CD14-positive monocyte (primary cell): ENCODE data around the gene NUBPL. TPM values are rescaled to one million over a fixed set of nuclear protein-coding genes. Genes with fewer than 3 reads are reported as not detected.

Experiments
- DNase-seq, 3 donors: peaks; one replicate each; pipeline ENCODE4 v3.0.0-alpha.2; 2011 to 2022
- H2AFZ ChIP-seq: 2 replicates; pipeline ENCODE4 v1.6.0; 2012; ENCODE audit warnings: mild to moderate bottlenecking, low read depth, low read length, inconsistent platforms; ENCODE audit not compliant: insufficient read depth, poor library complexity, severe bottlenecking
- H3K27ac ChIP-seq, 2 donors: 1 replicate in 1 of 2; 2 replicates in 1 of 2; pipeline ENCODE4 v1.5.1; 2012 to 2013; ENCODE audit warnings: low read length in 2 of 2, control low read depth in 1 of 2, inconsistent platforms in 1 of 2, low read depth in 1 of 2, mild to moderate bottlenecking in 1 of 2
- H3K27me3 ChIP-seq, 2 donors: one replicate each; pipeline versions ENCODE4 v1.6.0 to v1.6.1; 2011 to 2013; ENCODE audit warnings: low read length in 2 of 2; ENCODE audit not compliant: control insufficient read depth in 2 of 2, insufficient read depth in 2 of 2
- H3K36me3 ChIP-seq, 2 donors: replicated peaks in 1 of 2; 1 replicate in 1 of 2; 2 replicates in 1 of 2; pipeline versions ENCODE4 v1.5.1 to v1.6.1; 2012 to 2013; ENCODE audit warnings: low read length in 2 of 2, control low read depth in 1 of 2, inconsistent platforms in 1 of 2, mild to moderate bottlenecking in 1 of 2; ENCODE audit not compliant: insufficient read depth in 2 of 2, control insufficient read depth in 1 of 2
- H3K4me1 ChIP-seq, 2 donors: 1 replicate in 1 of 2; 2 replicates in 1 of 2; pipeline versions ENCODE4 v1.5.1 to v1.6.1; 2012 to 2013; ENCODE audit warnings: low read length in 2 of 2, control low read depth in 1 of 2, inconsistent platforms in 1 of 2, mild to moderate bottlenecking in 1 of 2, moderate library complexity in 1 of 2; ENCODE audit not compliant: insufficient read depth in 2 of 2, control insufficient read depth in 1 of 2
- H3K4me2 ChIP-seq: replicated peaks from 2 replicates; pipeline ENCODE3; 2012; ENCODE audit warnings: low read length, moderate library complexity, mild to moderate bottlenecking; ENCODE audit not compliant: poor library complexity, severe bottlenecking; ENCODE audit errors: extremely low read depth
- H3K4me3 ChIP-seq, 3 experiments: fragments of 200-600 bp in 1 of 3; sonication (generic) in 1 of 3; replicated peaks in 1 of 3; 1 replicate in 2 of 3; 2 replicates in 1 of 3; pipeline ENCODE4 v1.5.1; 2011 to 2013; ENCODE audit warnings: low read length in 3 of 3, mild to moderate bottlenecking in 3 of 3, control low read depth in 2 of 3, low read depth in 2 of 3, inconsistent platforms in 1 of 3, moderate library complexity in 1 of 3
- H3K79me2 ChIP-seq: 2 replicates; pipeline ENCODE4 v1.6.0; 2012; ENCODE audit warnings: mild to moderate bottlenecking, control low read depth, inconsistent platforms, low read length, moderate library complexity; ENCODE audit not compliant: insufficient read depth
- H3K9ac ChIP-seq: 2 replicates; pipeline ENCODE4 v1.6.0; 2017; ENCODE audit warnings: low read length, mild to moderate bottlenecking; ENCODE audit not compliant: insufficient read depth, poor library complexity, severe bottlenecking
- H3K9me3 ChIP-seq, 2 donors: replicated peaks in 1 of 2; 1 replicate in 1 of 2; 2 replicates in 1 of 2; pipeline versions ENCODE4 v1.5.1 to v1.6.1; 2012 to 2013; ENCODE audit warnings: low read length in 2 of 2, control low read depth in 1 of 2; ENCODE audit not compliant: control insufficient read depth in 1 of 2, insufficient read depth in 1 of 2
- H4K20me1 ChIP-seq: 2 replicates; pipeline ENCODE4 v1.6.0; 2012; ENCODE audit warnings: mild to moderate bottlenecking, low read length, control low read depth, moderate library complexity; ENCODE audit not compliant: insufficient read depth
- H3K27ac Mint-ChIP-seq, 7 donors: one replicate each; pipeline ENCODE4 v1.8.0; 2020; ENCODE audit warnings: mild to moderate bottlenecking in 7 of 7, mixed read lengths in 7 of 7, moderate library complexity in 6 of 7, inconsistent platforms in 2 of 7
- H3K27me3 Mint-ChIP-seq, 3 donors: one replicate each; pipeline ENCODE4 v1.8.0; 2021 to 2022; ENCODE audit warnings: low read depth in 3 of 3, mild to moderate bottlenecking in 3 of 3, mixed read lengths in 3 of 3, moderate library complexity in 3 of 3, inconsistent platforms in 1 of 3
- H3K36me3 Mint-ChIP-seq, 2 donors: one replicate each; pipeline ENCODE4 v1.8.0; 2020; ENCODE audit warnings: mixed read lengths in 2 of 2, inconsistent platforms in 1 of 2, mild to moderate bottlenecking in 1 of 2
- H3K4me1 Mint-ChIP-seq: one replicate; pipeline ENCODE4 v1.8.0; 2020; ENCODE audit warnings: mild to moderate bottlenecking, mixed read lengths
- H3K4me3 Mint-ChIP-seq, 2 donors: one replicate each; pipeline ENCODE4 v1.8.0; 2020; ENCODE audit warnings: mild to moderate bottlenecking in 2 of 2, mixed read lengths in 2 of 2, moderate library complexity in 1 of 2
- H3K9me3 Mint-ChIP-seq, 7 donors: one replicate each; pipeline ENCODE4 v1.8.0; 2020 to 2022; ENCODE audit warnings: mixed read lengths in 7 of 7, mild to moderate bottlenecking in 6 of 7, moderate library complexity in 6 of 7, inconsistent platforms in 2 of 7
- WGBS: methylation state at CpG from one replicate; pipeline ENCODE4 v1.1.5; 2013; ENCODE audit warnings: missing lambda C conversion rate; ENCODE audit not compliant: insufficient coverage; 5-methylcytosine and 5-hydroxymethylcytosine counted together
- intact Hi-C, 2 donors: fragments of 100-400 bp; cut with micrococcal nuclease; formaldehyde crosslinking; loops; one replicate each; pipeline versions ENCODE4 v1.15.0 to v1.15.1; 2023
- polyA plus RNA-seq, 3 donors: library from polyadenylated mRNA; depleted of rRNA in 1 of 3; unstranded in 2 of 3; stranded (reverse) in 1 of 3; fragments of 300-500 nt in 2 of 3; fragments of >200 nt in 1 of 3; fragmentation: Illumina TruSeq in 2 of 3; gene quantifications; 1 replicate in 2 of 3; 2 replicates in 1 of 3; pipeline ENCODE4 v1.2.3, GENCODE V29; 2012 to 2021
- TF ChIP-seq, protein P1 (sequence below): fragments of 200-600 bp; IDR thresholded peaks from one replicate; pipeline ENCODE4 v1.8.0; 2022; ENCODE audit warnings: antibody characterized with exemption, mild to moderate bottlenecking

NUBPL gene
- polyA plus RNA-seq, 3 donors, result 0.75 to 2.4 (median 2.3) TPM

GRCh38 chr14:31657917-31658316 is 96.7 kb downstream of the NUBPL start:
- TF ChIP-seq, protein P1, sequence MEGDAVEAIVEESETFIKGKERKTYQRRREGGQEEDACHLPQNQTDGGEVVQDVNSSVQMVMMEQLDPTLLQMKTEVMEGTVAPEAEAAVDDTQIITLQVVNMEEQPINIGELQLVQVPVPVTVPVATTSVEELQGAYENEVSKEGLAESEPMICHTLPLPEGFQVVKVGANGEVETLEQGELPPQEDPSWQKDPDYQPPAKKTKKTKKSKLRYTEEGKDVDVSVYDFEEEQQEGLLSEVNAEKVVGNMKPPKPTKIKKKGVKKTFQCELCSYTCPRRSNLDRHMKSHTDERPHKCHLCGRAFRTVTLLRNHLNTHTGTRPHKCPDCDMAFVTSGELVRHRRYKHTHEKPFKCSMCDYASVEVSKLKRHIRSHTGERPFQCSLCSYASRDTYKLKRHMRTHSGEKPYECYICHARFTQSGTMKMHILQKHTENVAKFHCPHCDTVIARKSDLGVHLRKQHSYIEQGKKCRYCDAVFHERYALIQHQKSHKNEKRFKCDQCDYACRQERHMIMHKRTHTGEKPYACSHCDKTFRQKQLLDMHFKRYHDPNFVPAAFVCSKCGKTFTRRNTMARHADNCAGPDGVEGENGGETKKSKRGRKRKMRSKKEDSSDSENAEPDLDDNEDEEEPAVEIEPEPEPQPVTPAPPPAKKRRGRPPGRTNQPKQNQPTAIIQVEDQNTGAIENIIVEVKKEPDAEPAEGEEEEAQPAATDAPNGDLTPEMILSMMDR, result no peak
- no peak overlapping the region for H3K4me3 Mint-ChIP-seq
- Histone ChIP-seq H3K79me2 (no peaks in the 10 kb centered on the region), H3K27me3 (no peaks in the 10 kb centered on the region), H3K4me3 (no peak overlapping the region), H3K27ac (no peak overlapping the region), H3K4me2 (no peak overlapping the region), H2AFZ (no peak overlapping the region), H3K9me3 (peaks cover 10 to 17% of the 10 kb centered on the region in 2 donors), H4K20me1 (no peaks in the 10 kb centered on the region), H3K4me1 (no peaks in the 10 kb centered on the region), H3K36me3 (no peaks in the 10 kb centered on the region), H3K9ac (no peak overlapping the region)
- H3K36me3 Mint-ChIP-seq, result peaks cover 0 to 1% of the 10 kb centered on the region in 2 donors
- no peak for DNase-seq
- no peaks in the 10 kb centered on the region for H3K27me3 Mint-ChIP-seq
- no peak overlapping the region for H3K27ac Mint-ChIP-seq
- peaks cover 3 to 26% (median 19%) of the 10 kb centered on the region in 7 donors for H3K9me3 Mint-ChIP-seq
- intact Hi-C loops, result no loop called here
- H3K4me1 Mint-ChIP-seq, result no peaks in the 10 kb centered on the region

DNA sequence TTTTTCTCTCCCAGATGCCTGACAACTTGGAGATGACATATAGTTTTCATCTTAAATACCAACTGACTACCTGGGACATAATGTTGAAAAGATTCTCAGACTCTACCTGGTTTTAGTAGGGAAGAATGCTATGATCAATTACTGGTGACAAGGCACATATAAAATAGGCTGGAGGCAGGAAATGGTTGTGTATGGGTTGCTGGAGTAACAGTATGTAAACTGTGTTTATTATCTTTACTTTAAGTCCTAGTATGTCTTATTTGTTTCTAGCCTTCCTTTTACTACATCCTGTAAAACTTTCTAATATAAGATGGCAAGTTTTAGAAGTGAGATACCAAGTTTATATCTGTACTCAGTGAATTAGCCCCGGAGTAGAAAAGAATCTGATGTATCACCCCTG is 98.1 kb downstream of the NUBPL start:
- no peaks in the 10 kb centered on the region for H3K4me1 Mint-ChIP-seq
- no peak overlapping the region for H3K4me3 Mint-ChIP-seq

More for the DNA sequence above, 98.1 kb downstream of the NUBPL start:
- TF ChIP-seq, protein P1, result no peak
- peaks cover 2 to 17% (median 10%) of the 10 kb centered on the region in 7 donors for H3K9me3 Mint-ChIP-seq
- Histone ChIP-seq H3K4me3 (no peak overlapping the region), H3K27me3 (no peaks in the 10 kb centered on the region), H2AFZ (no peak overlapping the region), H3K27ac (no peak overlapping the region), H3K36me3 (no peaks in the 10 kb centered on the region), H3K4me2 (no peak overlapping the region), H3K79me2 (no peaks in the 10 kb centered on the region), H3K4me1 (no peaks in the 10 kb centered on the region), H3K9ac (no peak overlapping the region), H4K20me1 (no peaks in the 10 kb centered on the region), H3K9me3 (peaks cover 0 to 7% of the 10 kb centered on the region in 2 donors)
- H3K36me3 Mint-ChIP-seq, result peaks cover 0 to 1% of the 10 kb centered on the region in 2 donors
- intact Hi-C loops, result no loop called here
- WGBS, result no CpG with 5 or more reads among the region's 1 CpG
- no peak for DNase-seq
- no peak overlapping the region for H3K27ac Mint-ChIP-seq
- no peaks in the 10 kb centered on the region for H3K27me3 Mint-ChIP-seq
